GM21723 (cell line): ENCODE data around the gene SAP30BP.

Source experiments
- ATAC-seq: cut with Tn5 transposase; IDR thresholded peaks from one replicate; pipeline ENCODE4 v1.9.1; 2021; ENCODE audit warnings: mild to moderate bottlenecking, moderate library complexity; ENCODE audit not compliant: unreplicated experiment

SAP30BP gene

DNA sequence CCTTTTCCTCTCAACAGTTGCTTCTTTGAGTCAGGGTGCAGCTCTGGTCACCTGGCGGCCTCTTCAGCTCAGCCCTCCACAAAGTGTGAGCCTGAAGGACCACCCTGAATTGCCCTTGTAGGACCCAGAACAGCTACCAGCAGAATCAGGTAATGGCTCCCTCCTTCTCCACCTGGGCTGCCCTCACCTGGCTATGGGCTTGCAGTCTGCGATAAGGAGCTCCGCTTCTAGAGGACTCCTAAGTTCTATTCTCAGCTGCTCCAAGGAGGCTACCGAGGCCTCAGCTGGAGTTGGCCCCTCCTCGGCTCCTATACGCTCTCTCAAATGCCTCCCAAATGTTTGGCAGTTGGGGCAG is 20.5 kb upstream of the SAP30BP start:
- ATAC-seq: no peak

DNA sequence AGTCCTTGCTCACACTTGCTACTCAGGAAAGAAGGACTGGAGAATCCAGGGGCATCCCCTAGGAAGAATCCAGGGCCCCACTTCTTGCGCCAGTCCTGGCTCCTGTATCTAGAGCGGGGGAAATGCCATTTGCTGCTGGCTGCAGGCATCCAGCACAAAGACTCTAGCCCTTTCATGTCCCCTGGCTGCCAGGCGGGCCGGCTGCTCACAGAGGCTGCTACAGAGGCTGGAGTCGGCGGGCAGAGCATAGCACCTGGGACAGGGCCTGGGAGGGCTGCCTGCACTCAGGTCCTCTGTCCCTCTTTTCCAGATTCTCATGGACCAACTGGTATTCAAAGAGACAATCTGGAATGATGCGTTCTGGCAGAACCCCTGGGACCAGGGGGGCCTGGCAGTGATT is 20.1 kb upstream of the SAP30BP start:
- ATAC-seq: no peak

DNA sequence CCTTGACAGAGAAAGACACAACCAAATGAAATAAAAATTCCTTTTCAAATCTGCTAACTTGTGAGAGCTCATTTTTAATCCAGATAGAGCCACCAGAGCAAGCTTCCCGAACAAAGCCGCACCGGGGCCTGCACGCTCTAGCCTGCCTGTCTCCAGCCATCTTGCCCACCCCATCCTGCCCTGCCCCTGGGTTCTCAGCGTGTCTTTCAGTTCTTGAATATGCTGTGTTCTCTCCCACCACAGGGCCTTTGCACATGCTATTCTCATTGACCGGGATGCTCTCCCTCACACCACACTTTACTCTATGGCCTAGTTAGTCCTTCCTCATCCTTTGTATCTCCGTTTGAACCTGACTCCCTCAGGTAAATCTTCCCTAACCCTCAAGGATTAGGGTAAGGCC is 19.2 kb upstream of the SAP30BP start:
- no peak for ATAC-seq

DNA sequence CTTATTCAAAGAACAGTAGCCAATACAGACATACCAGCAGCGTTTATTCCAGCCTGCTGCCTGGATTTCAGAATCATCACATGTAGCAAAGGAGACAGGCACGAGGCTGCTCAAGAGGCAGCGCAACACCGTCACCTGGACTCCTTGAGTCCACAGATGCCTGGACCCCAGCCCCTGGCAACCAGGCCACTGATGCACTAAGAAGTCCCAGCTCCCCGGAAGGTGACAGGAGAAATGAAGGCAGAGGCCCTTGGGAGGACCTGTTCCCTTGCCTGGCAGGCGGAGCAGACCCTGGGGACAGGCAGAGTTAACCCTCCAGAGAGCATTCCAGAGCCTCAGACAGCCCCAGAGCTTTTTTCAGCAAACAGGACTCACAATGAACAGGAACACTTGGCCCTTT is 17.5 kb upstream of the SAP30BP start:
- ATAC-seq: no peak

DNA sequence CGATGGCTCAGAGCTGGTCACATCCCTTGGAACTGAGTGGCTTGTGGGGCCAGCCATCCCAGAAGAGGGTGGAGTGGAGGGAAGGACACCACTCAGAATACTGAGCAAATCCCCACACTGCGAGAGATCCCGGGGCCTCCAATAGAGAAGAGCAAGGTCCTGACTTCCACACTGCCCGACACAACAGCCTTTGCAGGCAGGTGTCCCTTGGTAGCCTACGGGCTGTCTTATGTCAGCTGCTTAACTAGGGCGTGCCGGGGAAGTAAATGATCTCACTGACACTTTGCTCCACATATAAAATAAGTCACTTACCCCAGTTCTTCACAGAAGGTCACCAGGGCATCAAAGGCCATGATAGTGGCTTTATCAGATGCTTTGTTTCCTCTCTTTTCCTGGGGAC is 16.3 kb upstream of the SAP30BP start:
- no peak for ATAC-seq

DNA sequence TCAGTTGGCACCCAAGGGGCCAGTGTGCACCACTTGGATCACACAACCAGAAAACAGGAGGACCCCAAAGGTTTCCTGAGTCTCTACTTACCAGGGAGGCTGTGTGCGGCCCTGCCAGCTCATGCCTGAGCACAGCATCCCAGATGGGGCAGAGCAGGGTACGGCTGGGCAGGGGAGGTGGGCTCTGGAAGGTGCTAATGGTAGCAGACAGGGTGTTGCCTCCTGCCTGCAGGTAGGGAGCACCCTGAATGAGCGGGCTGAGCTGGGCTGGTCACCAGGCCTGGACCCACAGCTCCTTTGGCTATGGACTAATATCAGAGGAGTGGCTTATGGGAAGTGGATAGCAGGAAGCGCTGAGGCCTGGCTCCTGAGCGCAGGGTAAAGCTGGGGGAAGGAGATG is 14.8 kb upstream of the SAP30BP start:
- no peak for ATAC-seq

DNA sequence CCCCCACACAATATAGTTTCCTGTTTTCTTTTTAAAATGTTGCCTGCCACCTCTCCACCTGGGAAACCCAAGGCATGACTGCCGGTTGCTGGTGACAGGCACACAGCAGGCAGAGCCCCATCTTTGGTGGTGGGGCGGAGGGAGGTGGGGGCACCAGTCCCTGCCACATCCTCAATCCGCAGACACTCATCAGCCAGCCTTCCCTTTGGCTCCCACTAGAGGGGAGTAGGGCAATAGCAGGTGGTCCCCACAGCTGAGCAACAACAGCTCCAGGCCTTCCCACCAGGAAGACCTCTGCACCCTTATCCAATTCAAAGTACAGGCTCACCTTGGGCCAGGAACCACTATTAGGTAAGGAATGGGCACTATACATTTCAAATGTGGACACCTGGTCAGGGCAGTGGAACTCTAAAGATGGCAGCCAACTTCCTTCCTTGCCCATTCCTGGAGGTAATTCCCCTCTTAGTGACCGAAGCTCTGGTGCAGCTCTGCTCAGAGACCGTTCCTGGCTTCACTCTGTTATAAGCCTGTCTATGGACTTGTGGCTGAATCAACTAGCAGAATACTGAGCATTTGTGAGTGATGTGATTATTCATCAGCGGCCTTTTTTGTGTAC is 14.1 kb upstream of the SAP30BP start:
- no peak for ATAC-seq

DNA sequence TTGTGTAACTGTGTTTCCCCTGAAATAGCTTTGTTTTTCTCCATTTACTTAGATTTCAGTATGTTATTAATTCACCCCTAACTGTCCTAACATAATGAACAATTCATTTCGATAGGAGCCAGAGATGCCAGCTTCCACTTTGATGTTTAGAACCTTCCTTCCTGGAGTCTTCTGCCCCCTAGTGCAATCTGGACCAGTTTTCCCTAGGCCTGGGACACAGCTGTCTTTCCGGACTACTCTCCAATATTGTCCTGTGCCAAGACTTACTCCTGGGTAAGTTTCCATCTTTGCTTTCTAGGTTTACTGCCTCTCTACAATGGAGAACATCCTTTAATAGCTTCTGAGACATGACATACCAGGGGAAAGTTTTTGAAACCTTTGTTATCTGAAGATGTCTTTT is 13.0 kb upstream of the SAP30BP start:
- no peak for ATAC-seq

DNA sequence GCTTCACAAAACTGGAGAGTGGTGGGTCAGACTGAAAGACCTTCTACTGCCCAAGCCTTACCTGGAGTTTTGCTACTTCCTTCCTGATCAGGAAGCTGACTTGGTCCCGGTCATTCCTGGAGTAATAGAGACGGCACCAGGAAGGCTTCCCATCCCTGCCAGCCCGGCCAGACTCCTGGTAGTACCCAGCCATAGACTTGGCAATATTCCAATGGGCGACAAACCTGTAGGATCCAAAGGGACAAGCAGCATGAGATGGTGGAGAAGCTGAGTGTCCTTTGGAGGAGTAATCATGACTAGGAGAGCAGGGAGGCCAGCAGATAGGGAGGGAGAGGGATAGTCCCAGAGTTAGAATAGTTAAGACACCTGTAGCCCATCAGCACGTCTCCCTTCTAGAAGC is 8.9 kb upstream of the SAP30BP start:
- no peak for ATAC-seq

DNA sequence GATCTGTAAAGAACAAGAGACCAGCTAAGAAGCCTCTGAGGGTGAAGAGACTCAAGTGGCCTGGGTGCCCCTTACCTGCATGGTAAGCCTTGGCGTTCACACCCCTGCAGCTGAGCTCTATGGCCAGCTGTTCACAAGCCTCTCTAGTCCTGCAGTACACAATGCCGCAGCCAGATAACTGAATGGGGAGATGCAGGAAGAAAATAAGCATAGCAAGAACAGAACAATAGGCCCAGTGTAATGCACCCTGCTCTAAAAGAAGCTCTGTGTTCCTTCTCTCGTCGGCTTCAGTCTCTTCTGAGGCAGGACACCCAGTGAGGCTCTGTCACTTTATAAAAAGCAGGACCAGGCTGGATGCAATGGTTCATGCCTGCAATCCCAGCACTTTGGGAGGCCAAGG is 5.6 kb upstream of the SAP30BP start:
- ATAC-seq: no peak

DNA sequence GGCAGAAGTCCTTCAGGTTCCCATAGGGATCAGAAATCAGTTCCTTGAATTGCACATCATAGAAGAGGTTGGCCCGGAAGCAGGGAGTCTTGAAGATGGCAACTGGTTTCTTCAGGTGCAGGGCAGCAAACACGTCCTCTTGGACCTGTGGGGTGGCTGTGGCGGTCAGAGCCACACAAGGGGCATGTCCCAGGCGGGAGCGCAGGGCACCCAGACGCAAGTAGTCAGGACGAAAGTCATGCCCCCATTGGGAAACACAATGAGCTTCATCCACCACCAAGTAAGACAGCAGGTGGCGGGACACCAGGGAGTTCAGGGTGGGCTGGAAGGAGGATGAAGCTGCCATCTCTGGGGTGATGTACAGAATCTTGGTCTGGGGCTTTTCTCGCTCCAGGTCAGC is 4.6 kb upstream of the SAP30BP start:
- no peak for ATAC-seq

DNA sequence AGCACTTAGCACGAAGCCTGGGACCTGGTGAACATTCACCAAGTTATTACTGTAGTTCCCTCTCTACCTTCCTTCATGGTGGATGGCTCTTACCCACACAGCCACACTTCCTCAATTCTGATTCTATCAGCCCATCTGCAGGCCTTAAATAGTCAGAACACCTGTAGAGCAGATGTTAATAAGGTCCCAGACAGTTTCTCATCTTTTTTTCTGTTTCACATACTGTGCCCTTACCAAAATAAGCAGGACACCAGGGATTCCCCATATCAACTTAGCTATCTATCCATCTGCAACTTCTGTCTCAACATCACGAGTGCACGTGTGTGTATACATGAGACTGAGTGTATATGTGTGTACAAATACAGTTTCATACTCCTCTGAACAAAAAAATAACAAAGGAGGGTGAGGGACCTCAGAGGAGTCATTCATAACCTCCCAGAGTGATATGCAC is 3.0 kb upstream of the SAP30BP start:
- peak; percentile 71 for ATAC-seq

DNA sequence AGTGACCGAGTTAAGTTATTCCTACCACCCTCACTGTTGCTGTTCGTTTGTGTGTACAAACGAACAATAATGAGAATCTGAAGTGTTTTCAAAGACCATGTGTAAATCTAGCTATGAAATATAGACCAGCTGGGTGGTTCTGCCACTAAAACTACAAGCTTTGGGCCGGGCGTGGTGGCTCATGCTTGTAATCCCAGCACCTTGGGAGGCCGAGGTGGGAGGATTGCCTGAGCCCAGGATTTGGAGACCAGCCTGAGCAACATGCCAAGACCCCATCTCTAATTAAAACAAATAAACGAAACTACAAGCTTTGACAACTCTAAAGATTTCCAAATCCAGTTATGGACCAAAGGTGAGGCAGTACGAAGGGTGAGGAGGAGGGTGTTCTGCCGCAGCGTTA is 1.2 kb upstream of the SAP30BP start:
- no peak for ATAC-seq

DNA sequence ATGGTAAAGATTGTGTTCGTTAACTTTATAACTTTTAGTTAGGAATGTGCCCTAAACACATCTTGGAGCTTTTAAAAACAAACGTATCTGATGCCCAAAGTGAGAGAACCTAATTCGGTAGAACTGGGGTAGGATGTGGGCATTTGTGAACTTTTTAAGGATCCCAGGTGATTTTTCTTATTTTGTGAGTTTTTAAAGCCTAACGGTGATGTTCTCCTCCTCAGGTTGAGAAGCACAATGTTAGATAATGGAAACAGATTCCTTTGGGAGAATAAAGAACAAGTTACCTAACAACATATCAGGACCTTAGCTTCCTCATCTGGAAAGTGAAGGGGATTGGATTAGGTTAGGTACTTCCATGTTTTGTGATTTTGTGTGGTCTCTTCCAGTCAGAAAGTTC is 687 bp downstream of the SAP30BP start:
- ATAC-seq: no peak

DNA sequence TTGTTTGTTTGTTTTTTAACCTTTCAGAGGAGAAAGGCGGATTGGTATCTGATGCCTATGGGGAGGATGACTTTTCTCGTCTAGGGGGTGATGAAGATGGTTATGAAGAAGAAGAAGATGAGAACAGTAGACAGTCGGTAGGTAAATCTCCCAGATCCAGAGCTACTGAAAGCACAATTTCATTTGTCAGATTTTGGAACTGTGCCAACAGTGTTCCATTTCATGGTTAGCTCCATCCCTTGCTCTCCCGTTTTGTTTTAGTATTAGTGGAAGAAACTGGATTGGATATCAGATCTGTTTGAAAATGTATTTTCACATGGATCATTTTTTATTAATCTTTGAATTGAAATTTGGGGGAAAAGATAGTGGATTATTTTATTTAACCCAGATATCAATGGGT is 1.4 kb downstream of the SAP30BP start:
- no peak for ATAC-seq

DNA sequence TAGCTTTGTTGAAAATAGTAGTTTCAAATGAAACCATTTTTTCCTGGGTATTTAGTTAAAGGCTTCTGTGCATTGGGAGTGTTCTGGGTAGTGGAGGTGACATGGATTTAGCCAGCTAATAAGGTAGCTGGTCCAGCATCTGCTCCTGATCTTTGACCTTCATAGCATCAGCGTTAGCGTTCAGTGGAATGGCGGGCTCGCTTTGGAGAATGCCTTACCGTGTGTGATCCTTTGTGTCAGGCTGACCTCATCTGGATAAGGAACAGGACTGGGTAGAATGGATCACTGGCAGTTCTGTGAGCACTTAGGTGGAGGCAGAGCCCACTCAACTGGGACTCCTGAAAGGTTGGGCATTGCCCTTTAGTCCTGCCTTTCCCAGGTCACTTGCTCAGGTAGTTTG is 3.7 kb downstream of the SAP30BP start:
- ATAC-seq: no peak

DNA sequence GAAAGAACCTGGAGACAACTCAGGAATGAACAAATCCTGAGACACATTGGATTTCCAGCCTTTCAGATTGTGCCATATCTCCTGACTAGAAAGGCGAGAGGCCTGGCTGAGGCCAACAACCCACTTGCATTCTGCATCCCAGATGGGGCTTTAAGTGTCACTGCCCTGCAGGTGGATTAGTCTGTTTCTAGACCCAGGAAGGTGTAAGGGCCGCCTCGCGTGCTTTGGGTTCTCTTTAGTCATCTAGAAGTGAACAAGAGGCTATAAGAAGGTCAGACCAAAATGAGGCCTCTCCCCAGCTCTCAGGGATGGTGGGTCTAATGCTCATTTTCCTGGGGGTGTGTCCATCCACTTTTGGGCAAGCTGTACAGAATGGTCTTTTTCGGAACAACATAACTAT is 4.9 kb downstream of the SAP30BP start:
- no peak for ATAC-seq

DNA sequence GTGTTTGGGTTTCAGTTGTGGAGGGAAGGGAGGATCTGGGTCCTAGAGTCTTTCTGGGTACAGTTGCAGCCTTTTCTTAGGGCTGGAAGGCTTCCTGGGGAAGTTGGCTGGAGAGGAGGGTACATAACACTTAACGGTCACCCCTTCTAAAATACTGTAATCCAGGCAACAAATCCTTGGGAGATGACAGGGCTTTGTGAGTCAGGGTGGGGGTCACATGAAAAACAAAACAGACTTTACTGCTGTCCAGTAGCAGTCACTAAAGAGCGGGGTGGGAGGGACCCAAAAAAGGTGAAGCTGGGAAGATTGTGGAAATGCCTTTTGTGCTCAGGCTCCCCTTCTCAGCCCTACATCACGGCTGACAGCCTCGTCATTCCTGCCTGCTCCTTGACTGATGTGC is 6.3 kb downstream of the SAP30BP start:
- no peak for ATAC-seq

DNA sequence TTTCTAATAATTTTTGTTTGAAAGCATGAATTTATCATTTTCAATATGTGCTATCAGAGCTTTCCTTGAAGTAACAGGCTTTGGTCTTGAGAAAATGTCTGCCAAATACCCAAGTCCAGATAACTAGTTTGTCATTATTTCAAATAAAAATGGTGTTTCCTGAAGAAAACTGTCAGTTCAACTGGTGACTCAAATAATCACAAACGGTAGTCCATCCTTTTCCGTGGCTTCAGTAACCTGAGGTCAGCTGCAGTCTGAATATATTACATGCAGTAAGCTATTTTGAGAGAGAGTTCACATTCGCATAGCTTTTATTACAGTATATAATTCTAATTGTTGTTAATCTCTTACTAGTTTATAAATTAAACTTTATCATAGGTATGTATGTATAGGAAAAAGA is 9.3 kb downstream of the SAP30BP start:
- no peak for ATAC-seq

DNA sequence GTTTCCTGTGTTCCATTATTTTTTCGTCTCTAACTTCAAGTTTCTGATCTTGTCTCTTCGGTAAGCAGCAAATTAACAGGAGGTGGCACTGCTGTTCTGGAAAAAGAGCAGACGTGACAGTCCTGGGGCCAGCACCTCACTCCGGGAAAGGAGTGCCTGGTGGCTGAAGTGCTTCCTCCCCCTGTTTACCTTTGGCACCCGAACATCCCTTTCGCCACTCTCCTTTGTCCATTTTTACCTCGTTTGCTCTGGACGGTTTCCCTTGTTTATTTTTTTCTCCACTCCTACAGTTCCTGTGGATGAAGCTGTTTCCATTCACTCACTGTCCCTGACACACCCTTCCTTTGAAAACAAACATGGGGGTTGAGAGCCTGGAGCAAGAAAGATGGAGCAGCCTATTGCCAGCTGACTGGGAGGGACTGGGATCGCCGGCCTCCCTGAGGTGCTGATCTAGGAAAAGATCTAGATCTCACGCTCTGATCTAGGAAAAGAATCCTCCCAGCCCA is 12.6 kb downstream of the SAP30BP start:
- ATAC-seq: no peak

DNA sequence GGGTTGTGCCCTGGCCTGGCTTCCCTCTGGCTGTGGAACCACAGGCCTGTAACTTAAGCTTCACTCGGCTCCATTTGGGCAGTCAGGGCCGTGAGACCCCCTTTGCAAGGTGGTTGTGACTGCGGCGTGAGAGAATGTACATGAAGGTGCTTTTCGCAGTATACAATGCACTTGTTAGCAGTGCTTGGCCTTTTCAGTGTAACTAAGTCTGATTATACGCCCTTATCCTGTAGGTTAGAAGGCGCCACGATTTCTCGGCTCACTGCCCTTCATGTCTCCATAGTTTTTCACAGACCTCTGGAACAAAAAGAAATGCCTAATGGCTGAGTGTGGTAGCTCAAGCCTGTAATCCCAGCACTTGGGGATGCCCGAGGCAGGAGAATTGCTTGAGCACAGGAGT is 13.3 kb downstream of the SAP30BP start:
- ATAC-seq: no peak

DNA sequence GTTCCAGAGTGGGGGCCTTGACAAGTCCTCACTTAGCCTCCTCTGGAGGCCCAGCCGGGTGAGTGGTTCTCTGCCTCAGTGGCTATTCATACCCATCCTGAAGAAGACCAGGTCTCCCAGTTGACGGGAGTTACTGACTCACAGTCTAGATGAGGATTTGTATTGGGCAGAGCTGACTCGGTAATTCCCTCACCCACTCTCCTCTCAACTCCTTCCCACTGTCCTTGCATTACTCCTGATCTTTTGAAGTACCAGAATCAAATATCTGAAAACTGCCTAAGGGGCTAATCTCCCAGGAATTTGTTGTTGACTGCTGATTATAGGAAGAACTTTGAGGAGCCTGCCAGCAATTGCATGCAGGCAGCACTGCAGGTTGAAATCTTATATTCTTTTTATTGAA is 14.2 kb downstream of the SAP30BP start:
- no peak for ATAC-seq

DNA sequence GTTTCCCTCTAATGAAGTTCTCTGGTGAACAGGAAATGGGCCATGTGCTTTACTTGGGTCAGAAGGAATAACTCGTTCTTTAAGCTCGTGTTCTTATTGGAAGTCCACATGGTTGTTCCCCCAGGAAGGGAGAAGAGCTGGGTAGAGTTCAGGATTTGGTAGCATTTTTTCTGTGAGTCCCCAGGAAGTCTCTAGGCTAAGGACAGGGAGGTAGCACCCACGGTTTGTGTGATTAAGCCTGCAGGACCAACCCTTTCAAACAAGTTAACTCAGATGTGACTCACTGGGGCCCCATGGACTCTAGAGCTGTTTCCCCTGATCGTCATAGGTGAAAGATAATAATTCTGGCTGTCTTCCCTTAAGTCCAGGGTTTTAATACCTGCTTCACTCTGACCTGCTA is 16.4 kb downstream of the SAP30BP start:
- no peak for ATAC-seq

DNA sequence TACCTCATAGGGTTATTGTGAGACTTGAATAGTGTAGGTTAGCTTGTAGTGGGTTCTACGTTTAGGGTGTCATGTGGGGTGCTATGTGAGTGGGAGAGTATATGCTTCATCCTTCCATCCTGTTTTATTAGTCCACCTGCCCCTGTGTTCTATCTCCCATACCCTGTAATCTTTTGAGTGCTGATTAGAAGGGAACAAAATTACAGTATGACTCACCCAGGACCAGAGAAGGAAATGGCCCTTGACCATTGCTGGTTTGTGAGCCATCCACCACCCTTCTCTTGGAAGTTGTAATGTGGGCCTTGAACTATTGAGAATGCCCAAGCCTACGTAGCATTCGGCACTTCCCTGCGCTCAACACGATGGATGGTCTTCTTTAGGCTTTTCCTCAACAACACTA is 17.1 kb downstream of the SAP30BP start:
- no peak for ATAC-seq
